Measurements from ENCODE around the gene PHF21A.

- TF ChIP-seq, protein P1, sequence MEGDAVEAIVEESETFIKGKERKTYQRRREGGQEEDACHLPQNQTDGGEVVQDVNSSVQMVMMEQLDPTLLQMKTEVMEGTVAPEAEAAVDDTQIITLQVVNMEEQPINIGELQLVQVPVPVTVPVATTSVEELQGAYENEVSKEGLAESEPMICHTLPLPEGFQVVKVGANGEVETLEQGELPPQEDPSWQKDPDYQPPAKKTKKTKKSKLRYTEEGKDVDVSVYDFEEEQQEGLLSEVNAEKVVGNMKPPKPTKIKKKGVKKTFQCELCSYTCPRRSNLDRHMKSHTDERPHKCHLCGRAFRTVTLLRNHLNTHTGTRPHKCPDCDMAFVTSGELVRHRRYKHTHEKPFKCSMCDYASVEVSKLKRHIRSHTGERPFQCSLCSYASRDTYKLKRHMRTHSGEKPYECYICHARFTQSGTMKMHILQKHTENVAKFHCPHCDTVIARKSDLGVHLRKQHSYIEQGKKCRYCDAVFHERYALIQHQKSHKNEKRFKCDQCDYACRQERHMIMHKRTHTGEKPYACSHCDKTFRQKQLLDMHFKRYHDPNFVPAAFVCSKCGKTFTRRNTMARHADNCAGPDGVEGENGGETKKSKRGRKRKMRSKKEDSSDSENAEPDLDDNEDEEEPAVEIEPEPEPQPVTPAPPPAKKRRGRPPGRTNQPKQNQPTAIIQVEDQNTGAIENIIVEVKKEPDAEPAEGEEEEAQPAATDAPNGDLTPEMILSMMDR (IDR thresholded peaks at IDR 0.05) = no peak
- no peak for TF ChIP-seq POLR2A (IDR thresholded peaks at IDR 0.05)
These were observed 136.0 kb downstream of the PHF21A start for GRCh38 chr11:45985212-45985611.

All from right lobe of liver (tissue), 4 donors.